ENCODE data around the gene CRHR1. TPM values are rescaled to one million over a fixed set of nuclear protein-coding genes. Genes with fewer than 3 reads are reported as not detected.

CRHR1 gene
- total RNA-seq, 1 donor from 2014 or later: not detected

GRCh38 chr17:45787044-45787443 lies 2.9 kb downstream of the CRHR1 start:
- FAIRE-seq: peak; percentile 13
- peaks cover 51% of the 10 kb centered on the region for H3K27me3 ChIP-seq (ENCODE audit: control insufficient read depth, insufficient read depth, low read length)
- no peak for DNase-seq (ENCODE audit: low read depth)

GRCh38 chr17:45787656-45788055 lies 3.5 kb downstream of the CRHR1 start:
- no peak for FAIRE-seq
- Histone ChIP-seq H3K4me3 (ENCODE audit: low read depth, low read length) (no peak overlapping the region), H3K36me3 (ENCODE audit: control insufficient read depth, insufficient read depth, low read length) (no peaks in the 10 kb centered on the region), H3K27me3 (ENCODE audit: control insufficient read depth, insufficient read depth, low read length) (peaks cover 47% of the 10 kb centered on the region)
- DNase-seq (ENCODE audit: low read depth): no peak
- no peak for TF ChIP-seq CTCF (IDR thresholded peaks at IDR 0.05; ENCODE audit: insufficient read depth, low read length, severe bottlenecking)

More at GRCh38 chr17:45787044-45787443, 2.9 kb downstream of the CRHR1 start:
- no peak overlapping the region for H3K4me3 ChIP-seq (ENCODE audit: low read depth, low read length)
- no peak for TF ChIP-seq CTCF (IDR thresholded peaks at IDR 0.05; ENCODE audit: insufficient read depth, low read length, severe bottlenecking)
- H3K36me3 ChIP-seq (ENCODE audit: control insufficient read depth, insufficient read depth, low read length): no peaks in the 10 kb centered on the region

- no peak for TF ChIP-seq CTCF (IDR thresholded peaks at IDR 0.05; ENCODE audit: insufficient read depth, low read length, severe bottlenecking)
- Histone ChIP-seq H3K4me3 (ENCODE audit: low read depth, low read length) (no peak overlapping the region), H3K27me3 (ENCODE audit: control insufficient read depth, insufficient read depth, low read length) (peaks cover 43% of the 10 kb centered on the region), H3K36me3 (ENCODE audit: control insufficient read depth, insufficient read depth, low read length) (no peaks in the 10 kb centered on the region)
- DNase-seq (ENCODE audit: low read depth) (no peak), FAIRE-seq (peak; percentile 50)
Measured at GRCh38 chr17:45788057-45788456, 3.9 kb downstream of the CRHR1 start.

GRCh38 chr17:45789874-45790273 lies 5.8 kb downstream of the CRHR1 start:
- Histone ChIP-seq H3K4me3 (ENCODE audit: low read depth, low read length) (no peak overlapping the region), H3K27me3 (ENCODE audit: control insufficient read depth, insufficient read depth, low read length) (peaks cover 31% of the 10 kb centered on the region), H3K36me3 (ENCODE audit: control insufficient read depth, insufficient read depth, low read length) (no peaks in the 10 kb centered on the region)
- DNase-seq (ENCODE audit: low read depth) (no peak), FAIRE-seq (no peak)
- TF ChIP-seq CTCF (IDR thresholded peaks at IDR 0.05; ENCODE audit: insufficient read depth, low read length, severe bottlenecking): no peak

GRCh38 chr17:45790296-45790922 lies 6.3 kb downstream of the CRHR1 start:
- no peak for TF ChIP-seq CTCF (IDR thresholded peaks at IDR 0.05; ENCODE audit: insufficient read depth, low read length, severe bottlenecking)
- DNase-seq (ENCODE audit: low read depth) (no peak), FAIRE-seq (no peak)
- Histone ChIP-seq H3K4me3 (ENCODE audit: low read depth, low read length) (no peak overlapping the region), H3K27me3 (ENCODE audit: control insufficient read depth, insufficient read depth, low read length) (peaks cover 27% of the 10 kb centered on the region), H3K36me3 (ENCODE audit: control insufficient read depth, insufficient read depth, low read length) (no peaks in the 10 kb centered on the region)

- H3K27me3 ChIP-seq (ENCODE audit: control insufficient read depth, insufficient read depth, low read length): peaks cover 24% of the 10 kb centered on the region
- H3K36me3 ChIP-seq (ENCODE audit: control insufficient read depth, insufficient read depth, low read length): no peaks in the 10 kb centered on the region
- DNase-seq (ENCODE audit: low read depth) (no peak), FAIRE-seq (no peak)
- H3K4me3 ChIP-seq (ENCODE audit: low read depth, low read length): no peak overlapping the region
- no peak for TF ChIP-seq CTCF (IDR thresholded peaks at IDR 0.05; ENCODE audit: insufficient read depth, low read length, severe bottlenecking)
Measured at GRCh38 chr17:45791041-45791582, 7.0 kb downstream of the CRHR1 start.

Measured in bronchial epithelial cell (primary cell).